HL-60/S4 treated with phorbol 12-myristate 13-acetate at 8.2 ng/mL for 4 days and 3 days (cell line): ENCODE measurements around the gene MAB21L3.

Experiments
- in situ Hi-C: fragments of 300-500 bp; cut with MboI; formaldehyde crosslinking; loops from 2 replicates; pipeline ENCODE4 v1.15.0; 2022; ENCODE audit warnings: low sequenced_read_pairs

The MAB21L3 gene

DNA sequence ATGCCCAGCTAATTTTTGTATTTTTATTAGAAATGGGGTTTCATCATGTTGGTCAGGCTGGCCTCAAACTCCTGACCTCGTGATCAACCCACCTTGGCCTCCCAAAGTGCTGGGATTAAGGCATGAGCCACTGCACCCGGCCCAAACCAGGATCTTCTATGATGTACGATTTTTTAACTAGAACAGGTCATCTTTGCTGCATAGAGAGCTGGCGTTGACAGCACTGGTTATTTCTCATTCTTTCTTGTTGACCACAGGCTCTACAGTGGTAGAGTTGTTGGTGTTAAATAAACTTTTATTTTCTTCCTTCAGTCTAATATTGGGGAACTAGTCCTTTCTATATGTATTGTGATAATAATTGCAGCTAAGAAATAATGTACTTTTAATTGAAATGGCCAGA, 3.8 kb upstream of the MAB21L3 start:
- in situ Hi-C loops: no loop called here

DNA sequence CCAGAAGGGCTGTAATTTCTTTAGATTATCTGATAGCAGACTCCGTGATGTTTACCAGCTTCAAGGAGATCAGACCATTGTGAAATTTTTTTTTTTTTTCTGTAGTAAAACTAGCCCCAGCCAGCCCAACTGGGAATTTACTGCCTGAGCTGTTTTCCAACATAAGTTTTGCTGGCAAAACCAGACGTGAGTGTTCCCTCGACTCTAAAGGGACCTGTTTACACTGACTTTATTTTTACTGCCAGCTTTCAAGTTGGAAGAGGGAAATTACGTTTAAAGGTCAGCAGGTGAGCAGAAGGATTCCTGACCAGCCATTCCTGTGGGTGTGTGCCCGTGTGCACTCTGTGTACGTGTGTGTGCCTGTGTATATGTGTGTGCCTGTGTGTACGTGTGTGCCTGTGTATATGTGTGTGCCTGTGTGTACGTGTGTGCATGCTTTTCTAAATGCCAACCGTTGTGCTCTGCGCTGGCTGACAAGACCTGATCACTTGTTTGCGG, 374 bp downstream of the MAB21L3 start:
- in situ Hi-C loops: no loop called here

DNA sequence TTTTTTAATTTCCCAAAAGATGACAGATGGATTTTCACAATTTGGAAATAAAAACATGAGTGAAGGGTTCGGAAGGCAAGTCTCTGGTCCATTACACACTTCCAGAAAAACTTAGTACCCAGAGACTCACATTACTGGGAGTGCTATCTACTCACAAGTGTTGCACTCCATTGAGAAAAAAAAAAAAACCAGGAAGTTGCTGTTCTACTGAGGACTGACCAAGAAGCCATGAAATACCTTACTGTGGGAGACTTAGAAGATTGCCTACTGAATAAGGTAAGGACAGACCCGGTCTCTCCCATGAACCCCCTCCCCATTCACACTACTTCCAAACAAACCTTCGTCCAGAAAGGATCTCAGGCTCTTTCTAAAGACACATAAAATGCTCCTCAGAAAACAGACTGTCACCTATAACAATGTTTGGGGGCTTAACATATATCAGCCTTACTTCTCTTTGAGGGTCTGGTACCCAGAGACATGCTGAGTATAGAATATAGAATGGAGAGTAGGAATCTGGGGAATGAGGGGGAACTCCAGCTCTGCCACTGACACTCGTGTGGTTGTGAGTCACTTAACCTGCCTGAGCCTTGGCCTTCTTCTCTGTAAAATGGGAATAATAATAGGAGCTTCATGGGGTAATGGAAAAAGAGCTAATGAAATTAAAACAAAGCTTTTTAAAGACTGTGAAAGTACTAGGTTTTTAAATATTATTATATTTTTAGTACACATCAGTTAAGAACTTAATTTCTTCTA, 1.4 kb downstream of the MAB21L3 start:
- in situ Hi-C loops: no loop called here

DNA sequence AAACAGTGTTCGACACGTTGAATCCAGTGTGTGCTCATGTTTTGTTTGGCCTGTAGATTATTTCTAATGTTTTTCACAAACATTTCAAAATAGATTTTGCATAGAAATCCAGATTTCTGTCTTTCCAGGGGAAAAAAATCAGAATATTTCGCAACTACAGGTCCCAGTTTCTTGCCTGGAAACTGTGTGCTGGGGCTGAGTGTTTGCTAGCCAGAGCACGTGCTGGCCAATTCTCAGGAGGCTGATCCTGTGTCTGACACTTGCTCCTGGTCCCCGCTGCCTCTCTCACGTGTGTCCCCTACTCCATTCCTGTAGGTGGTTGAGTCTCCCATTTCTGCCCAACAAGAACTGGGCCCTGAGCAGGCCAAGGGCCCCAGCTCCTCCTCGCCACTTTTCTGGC, 2.4 kb downstream of the MAB21L3 start:
- in situ Hi-C loops: no loop called here

DNA sequence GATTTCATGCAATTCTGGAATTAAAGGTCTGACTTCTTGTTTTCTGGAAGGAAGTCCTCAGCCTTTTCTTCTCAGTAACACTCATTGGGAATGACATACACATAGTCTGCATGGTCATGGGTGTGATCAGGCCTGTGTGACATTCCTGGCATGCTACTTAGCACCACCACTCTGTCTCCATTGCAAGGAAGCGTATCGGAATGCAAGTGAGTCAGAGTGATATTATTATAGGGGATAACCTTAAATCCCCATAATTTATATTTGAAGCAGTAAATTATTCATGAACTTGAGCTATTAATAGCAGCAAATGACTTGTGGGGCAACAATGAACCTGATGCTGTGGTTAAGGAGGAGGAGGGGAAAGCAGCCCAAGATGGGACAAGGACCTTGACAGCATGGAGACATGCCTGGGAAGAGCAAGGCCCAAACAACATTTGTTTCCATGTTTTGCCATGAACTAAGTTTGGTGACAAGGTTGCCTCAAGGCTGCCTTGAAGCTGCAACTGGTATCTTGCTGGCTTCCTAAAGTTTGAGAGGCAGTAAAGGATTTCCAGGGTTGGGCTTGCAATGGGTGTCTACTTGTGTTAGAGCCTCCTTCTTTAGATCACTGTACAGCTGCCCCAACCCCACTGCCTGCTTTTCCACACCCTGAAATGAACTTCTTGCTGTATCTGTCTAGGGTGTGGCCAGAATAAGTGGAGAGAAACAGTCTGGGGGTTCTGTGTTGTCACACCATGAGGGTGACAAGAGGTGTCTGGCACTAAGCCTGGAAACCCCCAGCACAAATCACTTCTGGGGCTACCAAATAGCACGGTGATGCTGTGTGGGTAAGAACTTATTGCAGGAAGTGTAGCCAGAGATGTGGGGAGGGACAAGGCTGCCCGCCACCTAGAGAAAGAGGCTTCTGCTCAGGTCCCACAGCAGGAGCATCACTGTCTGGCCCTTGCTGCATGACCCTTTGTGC, 4.6 kb downstream of the MAB21L3 start:
- in situ Hi-C loops: no loop called here

DNA sequence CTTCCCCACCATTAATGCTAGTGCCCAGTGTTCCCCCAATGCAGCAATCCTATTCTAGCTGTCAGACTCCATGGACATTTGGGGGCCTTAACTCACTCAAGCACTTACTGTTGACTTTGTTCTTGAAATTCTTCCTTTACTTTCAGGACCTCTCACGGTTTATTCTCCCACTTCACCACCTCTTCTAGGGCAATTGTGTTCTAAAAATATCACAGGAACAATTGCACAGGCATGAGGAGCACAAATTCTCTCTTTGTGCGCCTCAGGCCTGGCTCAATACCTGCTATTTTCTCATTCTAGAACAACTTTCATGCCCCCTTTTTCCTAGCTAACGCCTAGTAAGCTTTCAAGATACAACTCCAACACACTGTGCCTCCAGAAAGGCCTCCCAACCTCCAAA, 7.3 kb downstream of the MAB21L3 start:
- in situ Hi-C loops: no loop called here

DNA sequence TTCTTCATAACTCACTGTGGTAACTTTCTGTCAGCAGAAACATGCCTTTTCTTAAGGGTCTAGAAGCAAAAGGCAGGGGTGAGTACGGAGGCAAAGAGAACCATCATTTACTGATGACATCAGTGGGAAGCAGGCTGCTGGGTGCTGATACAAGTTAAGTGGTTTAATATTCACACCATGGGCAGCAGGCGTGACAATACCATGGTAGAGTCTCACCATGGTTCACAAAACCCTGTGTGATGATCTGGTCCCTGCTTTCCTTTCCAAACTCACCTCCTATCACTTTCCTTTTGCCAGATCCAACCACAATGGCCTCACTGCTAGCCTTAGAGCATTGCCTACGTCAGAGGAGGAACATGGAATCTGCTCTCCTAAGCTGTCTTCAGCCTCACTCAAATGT, 8.7 kb downstream of the MAB21L3 start:
- in situ Hi-C loops: no loop called here

DNA sequence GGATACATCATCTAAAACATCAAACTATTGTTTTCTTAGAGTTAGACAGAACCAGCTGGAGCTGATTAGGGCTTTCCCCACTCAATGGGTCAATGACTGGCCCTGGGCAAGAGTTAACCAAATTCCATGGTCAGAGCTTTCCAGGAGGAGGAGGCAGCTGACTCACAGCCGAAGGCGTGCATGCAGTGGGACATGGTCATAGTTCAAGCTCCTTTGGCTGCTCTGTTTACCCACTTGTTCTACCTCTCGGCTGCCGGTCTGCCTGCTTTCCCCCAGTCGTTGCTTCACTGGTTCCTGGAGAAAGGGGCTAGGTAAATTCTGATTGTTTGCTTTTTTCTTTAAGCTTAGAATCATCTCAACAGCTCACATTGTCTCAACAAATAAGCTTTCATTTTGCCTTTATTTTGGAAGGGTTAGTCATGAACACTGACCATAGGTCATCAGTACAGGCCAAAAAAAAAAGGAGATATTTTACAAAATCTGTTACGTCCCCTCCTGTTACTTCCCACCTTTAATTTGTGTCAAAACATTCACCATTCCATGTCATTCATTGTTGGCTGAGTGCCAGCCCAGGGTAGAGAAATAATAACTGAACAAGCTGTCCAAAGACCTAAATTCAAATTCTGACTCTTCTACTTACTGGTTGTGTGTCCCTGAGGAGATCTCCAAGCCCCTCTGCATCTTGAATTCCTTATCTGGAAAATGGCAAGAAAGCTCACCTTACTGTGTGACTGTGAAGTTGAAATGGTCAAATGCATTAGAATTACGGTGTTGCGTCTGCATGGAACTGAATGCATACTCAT, 12.0 kb downstream of the MAB21L3 start:
- in situ Hi-C loops: no loop called here

DNA sequence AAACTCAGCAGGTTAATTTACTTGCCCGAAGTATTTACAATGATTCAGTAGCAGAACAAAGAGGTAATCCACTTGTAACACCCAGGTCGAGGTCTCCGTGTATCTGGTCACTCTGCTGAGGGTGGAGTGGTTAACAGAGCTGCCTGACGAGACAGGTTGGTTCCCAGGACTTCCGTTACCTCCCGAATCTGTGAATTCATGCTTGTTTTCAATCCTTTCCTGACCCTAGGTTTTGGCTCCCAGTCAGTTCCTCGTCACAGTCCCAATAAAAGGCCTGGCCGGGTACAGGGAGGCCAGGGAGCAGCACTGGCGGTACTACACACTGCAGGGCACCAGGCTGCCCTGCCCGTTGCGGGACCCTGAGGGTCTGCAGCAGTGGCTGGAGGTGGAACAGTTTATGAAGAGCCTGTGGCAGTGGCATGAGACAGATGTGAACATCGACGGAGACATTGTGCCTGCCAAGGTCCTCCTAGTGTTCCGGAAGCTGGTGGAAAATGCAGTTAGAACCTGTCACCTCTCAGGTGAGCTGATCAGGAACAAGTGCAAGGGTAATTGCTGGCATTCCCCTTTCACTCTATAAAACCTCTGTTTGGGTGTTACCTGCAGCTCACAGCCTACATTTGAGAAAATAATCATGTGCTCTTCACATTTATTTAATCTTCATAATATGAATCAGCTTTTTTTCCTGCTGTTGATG, 12.8 kb downstream of the MAB21L3 start:
- in situ Hi-C loops: no loop called here

DNA sequence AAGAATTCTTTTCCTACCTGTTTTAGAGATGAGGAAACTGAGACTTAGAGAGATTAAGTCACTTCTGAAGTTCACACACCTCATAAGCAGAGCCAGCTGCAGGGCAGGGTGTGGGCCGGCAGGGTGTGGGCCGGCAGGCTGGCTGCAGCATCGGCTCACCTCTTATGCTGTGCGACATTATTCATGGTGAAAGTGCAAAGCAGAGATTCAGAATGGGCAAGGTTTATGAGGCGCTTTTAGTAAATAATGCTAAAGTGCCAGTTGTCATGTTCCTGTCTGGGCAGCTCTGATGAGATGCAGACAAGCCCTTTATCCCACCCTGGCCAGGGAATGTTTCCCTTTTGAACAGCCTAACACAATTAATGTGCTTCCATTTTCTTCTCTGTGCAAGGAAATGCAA, 14.6 kb downstream of the MAB21L3 start:
- in situ Hi-C loops: no loop called here

DNA sequence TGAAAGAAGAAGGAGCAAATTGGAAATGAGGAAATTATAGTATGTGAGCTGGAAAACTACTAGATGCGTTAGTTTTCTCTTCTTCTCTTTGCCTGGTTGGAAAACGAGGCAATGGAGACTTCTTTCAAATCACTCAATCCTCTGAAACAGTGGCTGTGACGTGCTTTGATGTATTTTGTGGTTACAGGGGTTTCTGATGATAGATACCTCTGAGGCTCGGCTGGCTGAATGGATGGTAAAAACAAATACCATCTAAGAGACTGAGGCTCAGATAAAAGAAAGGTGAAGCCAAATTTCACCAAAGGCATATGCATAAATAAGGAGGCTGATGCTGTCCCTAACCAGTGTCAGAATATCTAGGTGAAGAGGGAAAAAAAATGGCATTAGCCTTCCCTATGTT, 15.1 kb downstream of the MAB21L3 start:
- in situ Hi-C loops: no loop called here

DNA sequence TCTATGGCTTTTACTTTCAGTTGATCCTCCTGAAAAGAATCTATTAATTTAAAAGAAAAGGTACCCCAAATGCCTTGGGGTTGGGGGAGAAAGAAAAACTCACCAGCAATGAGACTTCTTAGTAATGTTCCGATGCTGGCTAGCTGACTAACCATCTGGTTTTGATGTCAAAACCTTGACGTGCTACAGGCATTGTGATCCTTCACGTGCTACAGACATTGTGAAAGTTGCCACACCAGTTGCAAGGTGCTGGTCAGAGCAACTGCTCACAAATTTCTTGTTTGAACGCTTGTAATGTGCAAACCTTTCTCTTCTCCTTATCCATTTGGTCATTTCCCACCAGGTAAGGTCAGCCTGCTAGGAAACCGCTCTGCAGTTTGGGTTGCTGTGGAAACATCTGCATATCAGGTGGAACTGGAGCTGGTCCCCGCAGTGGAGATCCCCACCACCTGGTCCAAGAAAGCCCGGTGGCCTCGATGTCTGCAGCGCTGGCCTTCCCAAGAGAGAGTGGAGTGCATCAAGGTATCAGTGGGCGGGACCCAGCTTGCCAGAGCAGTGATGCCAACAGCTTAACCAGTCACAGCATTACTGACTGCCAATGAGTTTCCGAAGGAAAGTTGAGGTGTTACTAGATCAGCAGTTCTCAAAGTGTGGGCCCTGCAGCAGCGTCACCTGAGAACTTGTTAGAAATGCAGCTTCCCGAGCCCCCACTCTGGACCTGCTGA, 16.1 kb downstream of the MAB21L3 start:
- in situ Hi-C loops: no loop called here

DNA sequence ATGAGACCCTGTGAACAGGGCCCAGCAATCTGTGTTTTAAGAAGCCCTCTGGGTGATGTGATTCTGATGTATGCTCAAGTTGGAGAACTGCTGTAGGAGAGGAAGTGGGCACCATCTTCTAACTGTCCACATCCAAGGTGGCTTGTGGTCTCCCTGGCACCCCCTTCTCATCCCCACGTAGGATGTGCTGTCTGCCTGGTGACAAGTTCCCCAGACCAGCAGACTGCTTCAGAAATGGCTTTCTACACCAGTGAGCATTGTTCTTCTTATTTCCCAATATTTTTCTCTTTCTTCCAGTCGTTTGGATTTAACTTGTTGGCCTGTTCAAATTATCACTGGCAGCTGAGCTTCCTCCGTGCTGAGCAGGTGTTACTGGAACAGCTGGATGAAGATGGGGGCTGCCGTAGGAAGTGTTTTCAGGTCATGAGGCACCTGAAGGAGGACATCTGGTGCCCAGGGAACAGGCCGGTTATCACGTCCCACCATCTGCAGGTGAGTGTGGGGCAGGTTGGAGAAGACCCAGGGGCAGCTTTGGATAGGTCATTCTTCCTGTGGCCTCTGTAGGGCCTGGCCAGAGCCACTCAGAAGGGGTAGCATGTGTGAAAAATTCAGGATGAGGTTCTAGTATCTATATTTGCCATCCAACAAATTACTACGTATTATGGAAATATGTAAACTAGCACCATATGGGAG, 16.8 kb downstream of the MAB21L3 start:
- in situ Hi-C loops: no loop called here

DNA sequence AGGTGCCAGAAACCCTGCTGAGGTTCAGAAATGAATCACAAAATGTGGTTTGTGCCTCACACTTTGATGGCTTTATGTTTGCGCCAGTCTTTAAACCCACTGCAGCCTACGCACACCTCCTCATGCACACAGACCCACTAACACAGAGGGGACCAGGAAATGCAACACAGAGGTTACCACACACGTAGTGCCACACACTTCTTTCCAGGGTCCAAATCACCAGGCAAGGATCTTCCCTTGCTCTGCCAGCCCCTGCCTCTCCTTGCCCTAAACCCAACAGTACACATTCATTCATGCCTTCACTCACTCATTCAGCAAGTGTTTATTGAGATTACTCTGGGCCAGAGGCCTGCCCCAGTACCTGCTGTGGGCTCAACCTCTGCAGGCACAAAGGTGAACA, 17.5 kb downstream of the MAB21L3 start:
- in situ Hi-C loops: no loop called here

DNA sequence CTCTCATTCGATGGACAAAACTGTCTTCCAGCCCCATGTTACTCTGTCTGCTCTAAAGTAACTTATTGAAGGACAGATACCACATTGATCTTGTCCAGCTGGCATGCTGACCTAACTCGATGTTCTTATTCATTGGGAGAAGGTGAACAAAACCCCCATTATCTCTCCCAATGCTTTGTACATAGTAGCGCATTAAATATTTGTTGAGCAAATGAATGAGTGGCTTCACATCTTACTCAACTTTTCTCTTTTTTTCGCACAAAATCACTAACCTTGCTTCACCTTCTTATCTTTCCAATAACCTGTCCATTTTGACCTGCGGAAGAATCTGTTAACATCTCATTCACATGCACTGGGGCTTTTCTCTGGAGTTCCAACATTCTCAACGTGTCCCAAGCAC, 18.3 kb downstream of the MAB21L3 start:
- in situ Hi-C loops: no loop called here

DNA sequence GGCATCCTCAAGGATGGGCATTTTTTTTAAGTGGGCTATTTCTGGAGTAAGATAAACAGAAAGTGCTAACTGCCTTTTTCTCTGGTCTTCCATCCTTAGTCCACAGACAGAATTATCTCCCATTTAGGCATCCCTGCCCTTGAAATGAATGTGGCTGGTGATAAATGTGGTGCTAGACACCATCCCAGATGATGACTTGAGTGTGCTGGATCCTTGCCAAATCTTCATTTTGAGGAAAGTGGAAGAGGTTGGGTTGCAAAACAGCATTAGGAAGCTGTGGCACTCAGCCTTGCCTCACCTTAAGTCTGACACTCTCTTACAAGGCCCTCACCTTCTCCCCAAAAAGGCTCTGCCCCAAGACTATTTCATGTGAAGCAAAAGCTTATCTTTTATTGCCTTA, 19.2 kb downstream of the MAB21L3 start:
- in situ Hi-C loops: loop anchor here (10.0 kb wide), 1 partner anchor 364 kb away; no protein-coding TSS in a partner anchor

DNA sequence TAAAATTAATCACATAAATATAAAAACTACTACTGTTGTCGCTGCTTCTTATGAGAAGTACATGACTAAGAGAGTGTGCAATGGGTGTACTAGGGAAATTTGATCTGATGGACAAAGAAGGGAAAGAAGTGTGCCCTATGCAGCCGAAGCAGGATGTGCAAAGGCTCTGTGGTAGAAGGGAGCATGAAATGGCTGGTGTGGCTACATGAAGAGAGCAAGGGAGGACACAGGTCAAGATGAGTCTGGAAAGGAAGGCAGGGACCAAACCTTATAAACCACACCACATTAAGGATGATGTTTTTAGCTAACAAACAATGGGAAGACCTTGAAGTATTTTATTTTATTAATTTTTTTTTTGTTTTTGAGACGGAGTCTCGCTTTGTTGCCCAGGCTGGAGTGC, 20.0 kb downstream of the MAB21L3 start:
- in situ Hi-C loops: loop anchor here (10.0 kb wide), 1 partner anchor 364 kb away; no protein-coding TSS in a partner anchor

DNA sequence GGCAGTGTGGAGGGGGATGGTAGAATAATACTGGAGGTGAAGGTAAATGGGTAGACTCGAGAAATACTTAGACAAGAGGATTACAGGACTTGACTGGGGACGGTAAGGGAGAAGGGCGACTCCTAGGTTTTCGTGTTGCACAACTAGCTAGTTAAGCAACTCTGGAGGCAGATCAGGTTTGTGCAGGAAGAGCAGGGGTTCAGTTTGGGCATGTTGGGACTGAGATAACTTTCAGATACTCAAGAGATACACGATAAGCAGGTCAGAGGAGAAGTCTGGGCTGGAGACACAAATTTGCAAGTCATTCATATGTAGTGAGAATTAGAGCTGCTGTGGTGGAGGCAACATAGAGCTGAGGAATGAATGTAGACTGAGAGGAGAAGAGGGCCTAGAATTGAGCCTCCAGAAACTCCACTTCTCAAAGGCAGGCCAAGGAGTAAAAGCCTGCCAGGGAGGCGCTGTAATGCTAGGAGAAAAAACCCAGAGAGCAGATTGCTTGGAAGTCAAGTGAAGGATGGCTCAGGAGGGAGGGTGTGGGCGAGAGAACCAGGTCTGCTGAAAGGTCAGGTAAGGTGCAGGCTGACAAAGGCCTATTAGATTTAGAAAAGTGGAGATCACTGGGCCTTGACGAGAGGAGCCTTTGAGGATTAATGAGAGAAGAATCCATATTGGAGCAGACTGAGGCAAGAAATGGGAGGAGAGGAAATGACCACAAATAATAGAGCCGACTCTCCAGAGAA, 20.8 kb downstream of the MAB21L3 start:
- in situ Hi-C loops: loop anchor here (10.0 kb wide), 1 partner anchor 363 kb away; no protein-coding TSS in a partner anchor
